GM19023 (cell line): Measurements from ENCODE around the gene SYT9.
"Not testable (repeated sequence)": the region's sequence is repeated elsewhere in the genome, so short reads cannot be mapped to it uniquely, and the experiment has no call there.

Experiments
- ATAC-seq: cut with Tn5 transposase; IDR thresholded peaks from one replicate; pipeline ENCODE4 v1.9.1; 2021; ENCODE audit warnings: mild to moderate bottlenecking, moderate library complexity; ENCODE audit not compliant: unreplicated experiment

SYT9 gene

GRCh38 chr11:7335442-7335841 is 83.7 kb downstream of the SYT9 start:
- not testable (repeated sequence) for ATAC-seq

GRCh38 chr11:7341551-7341950 is 89.8 kb downstream of the SYT9 start:
- no peak for ATAC-seq

DNA sequence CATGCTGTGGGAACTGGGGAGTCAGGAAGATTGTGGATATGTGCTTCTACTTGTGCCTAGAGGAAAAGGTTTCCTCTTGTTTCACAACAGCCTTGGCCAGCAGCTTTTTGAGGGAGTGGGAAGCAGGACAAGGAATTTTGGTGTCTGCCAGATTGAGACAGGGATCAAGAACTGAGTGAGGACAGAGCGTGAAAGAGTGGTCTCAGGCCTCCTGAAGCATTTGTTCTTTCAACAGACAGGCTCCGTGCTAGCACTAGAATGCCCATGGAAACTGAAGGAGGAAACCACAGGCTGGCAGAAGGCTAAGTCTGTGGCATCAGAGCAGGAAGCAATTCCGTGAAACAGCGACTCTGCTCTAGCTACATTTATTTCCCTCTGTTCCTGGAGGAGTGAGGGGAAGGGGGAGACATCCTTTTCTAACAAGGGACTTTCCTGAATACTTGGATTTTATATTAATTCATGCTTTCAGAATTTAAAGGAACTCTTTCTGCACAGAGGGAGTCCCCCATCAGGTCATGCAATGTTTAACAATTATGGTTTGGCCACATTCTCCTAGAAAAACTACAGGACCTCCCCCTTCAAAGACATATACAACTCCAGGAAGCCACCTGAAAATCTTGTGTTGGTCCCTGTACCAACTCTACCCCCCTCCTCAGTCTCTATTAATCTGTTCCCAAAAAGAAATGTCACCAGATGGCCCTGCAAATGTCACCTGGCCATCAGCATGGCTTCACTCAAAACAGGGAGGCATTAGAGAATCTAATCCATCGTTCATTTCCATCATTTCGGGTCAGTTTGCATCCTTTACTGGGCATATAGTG is 96.1 kb downstream of the SYT9 start:
- no peak for ATAC-seq

DNA sequence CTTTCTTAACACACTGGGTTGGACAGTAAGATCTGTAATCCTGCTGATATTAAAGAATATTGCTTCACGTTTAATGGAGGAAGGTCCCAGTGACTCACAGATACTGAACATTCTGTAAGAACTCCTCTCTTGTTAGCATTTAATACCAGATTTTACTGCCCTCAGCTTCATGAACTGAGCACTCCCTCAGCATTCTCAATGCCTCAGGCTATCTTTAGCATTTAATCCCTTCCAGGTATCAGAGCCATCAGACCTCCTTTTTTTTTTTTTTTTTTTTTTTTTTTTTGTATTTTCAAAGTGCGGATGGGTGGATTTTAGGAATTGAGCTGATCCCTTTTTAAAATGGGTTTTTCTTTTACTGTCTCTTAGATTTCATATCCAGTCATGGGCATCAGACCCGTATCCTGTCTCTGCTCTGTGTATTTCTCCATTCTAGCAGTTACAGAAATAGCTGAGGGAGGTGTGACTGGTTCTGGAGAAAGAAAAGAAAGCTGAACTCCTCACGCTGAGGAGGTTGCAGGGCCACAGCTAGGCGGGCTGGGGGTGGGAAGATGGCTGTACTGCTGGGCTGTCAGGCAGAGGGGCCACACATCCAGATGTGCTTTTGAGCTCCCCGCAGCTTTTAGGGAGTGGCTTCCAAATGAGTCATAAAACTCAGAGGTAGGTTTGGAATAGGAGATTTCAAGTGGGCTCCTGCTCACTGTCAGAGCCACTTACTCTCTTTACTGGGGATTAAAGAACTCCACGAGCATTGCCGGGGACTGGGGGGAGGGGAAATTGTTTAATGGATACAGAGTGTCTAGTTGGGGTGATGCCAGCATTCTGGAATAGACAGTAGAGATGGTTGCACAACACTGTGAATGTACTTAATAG is 97.0 kb downstream of the SYT9 start:
- no peak for ATAC-seq

DNA sequence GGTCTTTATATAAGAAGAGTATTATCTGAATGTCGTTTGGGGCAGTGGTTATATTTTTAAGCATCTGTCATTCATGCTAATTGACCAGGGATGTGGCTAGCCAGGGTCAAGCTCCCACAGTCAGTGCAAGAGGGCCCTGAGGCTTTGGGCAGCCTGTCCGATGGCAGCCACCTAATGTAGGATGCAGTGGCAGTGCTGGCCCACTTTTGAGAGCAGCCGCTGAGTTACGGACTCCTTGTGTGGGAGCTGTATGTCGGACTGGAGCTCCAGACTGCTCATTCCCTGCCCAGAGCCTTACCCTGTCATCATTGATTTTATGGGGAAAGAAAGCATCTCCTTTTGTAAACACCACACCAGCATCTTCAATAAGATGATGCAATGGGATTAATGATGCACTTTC is 99.5 kb downstream of the SYT9 start:
- no peak for ATAC-seq

DNA sequence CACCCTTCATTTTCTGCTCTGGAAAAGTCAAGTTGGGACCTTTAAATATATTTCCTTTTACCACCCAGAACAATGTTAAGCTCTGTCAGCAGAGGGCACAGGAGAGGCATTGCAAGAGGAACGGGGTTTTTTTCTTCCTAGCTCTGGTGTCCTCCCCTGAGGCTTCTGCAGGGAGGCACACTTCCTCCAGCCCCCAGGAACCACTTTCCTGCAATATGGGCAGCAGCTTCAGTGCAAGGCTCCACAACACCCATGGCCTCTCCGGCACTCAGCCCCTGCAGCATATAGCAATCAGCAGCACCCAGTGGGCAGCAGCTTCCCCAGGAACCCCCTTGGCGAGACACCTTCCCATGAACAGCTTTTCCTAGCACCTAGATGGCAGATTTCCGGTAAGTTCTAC is 101.4 kb downstream of the SYT9 start:
- no peak for ATAC-seq

DNA sequence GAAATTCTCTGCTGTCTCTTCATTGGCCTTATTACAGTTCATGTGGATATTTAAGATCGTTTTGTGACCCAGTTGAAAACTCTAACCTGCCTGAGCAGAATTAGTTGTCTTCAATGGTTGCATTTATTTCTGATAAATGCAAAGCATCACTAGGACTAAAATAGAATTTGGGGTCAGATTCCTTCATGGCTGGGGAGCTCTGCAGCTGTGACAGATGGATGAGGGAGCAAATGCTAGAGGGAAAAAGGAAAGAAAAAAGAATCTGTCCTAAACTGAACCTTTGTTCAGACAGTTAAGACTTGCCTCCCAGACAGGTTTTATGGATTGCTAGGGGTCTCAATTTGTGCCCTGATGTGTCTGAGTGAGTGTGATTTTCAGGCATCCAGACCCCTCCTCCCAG is 113.0 kb downstream of the SYT9 start:
- no peak for ATAC-seq

- ATAC-seq: no peak
These were observed 116.1 kb downstream of the SYT9 start for GRCh38 chr11:7367803-7368202.

GRCh38 chr11:7376386-7376785 is 124.7 kb downstream of the SYT9 start:
- no peak for ATAC-seq

DNA sequence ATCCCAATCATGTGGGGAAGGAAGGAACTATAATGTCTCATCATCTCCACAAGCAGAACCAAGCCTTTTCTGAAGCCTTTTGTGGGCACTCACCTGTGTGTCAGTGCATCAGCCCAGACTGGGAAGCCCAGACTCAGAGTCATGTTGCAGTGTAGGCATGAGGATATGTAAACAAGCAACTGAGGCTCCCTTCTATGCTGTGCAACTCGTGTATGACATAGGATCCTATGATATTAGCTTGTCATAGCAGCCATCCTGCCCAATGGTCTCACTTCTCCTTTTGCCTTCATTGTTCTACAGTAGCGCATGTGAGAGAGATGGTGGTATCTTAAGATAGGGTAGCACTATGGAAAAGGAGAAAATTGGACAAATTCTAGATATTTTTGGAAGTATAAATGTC is 130.2 kb downstream of the SYT9 start:
- ATAC-seq: no peak

DNA sequence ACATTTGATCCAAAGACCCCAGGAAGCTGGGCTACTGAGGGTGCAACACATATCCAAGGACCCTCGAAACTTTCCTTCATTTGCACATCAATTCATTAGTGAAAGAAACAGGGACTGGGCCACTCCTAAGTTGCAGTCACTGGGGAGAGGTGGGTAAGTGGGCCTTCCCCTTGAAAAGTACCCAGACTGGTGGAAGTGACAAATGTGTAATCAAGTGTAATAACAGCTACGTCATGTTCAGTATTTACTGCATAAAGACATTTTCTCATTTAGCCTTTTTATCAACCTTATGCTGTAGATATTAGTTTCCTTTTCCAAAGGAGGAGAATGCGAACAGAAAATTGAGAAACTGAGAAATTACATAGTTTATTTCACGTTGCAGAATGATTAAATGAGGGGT is 131.7 kb downstream of the SYT9 start:
- ATAC-seq: no peak

- ATAC-seq: no peak
These were observed 133.0 kb downstream of the SYT9 start for GRCh38 chr11:7384691-7385090.

- no peak for ATAC-seq
These were observed 133.8 kb downstream of the SYT9 start for GRCh38 chr11:7385532-7385931.

- ATAC-seq: no peak
These were observed 162.5 kb downstream of the SYT9 start for GRCh38 chr11:7413961-7414915.

GRCh38 chr11:7414973-7415817 is 163.5 kb downstream of the SYT9 start:
- ATAC-seq: no peak

- ATAC-seq: no peak
These were observed 164.4 kb downstream of the SYT9 start for GRCh38 chr11:7416080-7416479.

GRCh38 chr11:7417328-7417727 is 165.6 kb downstream of the SYT9 start:
- no peak for ATAC-seq

DNA sequence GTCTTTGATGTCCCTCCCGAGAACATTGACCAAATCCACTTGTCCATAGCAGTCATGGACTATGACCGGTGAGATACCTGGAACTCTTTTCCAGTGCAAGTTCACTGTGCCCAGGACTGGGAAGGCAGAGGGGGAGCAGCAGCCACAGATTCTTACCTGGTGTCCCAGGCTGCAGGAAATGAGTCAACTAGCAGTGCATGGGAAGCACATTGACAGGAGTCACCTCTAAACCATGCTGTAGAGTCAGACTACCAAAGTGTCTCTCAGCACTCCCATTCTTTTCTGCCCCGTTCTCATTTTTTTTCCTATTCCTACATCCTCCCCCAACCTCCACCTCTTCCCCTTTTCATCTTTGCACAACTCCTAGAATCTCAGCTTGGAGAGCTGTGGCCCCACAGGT is 166.4 kb downstream of the SYT9 start:
- ATAC-seq: no peak

DNA sequence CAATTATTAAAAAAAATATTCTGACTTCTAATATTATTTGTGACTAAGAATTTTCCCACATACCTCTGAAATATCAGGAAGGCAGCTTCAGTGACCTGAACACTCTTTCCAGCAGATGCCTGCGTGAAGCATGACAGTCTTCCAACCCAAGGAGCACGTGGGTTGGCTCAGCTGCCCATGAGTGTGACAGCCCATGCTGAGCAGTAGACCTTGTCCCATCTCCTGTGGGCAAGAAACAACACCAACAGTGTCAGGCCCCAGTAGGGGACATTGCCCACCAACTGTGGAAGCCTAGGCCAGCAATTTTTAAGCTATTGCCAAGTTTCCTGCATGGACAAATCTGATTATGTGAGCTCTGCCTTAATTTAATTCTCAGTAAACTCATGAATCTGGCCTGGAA is 167.2 kb downstream of the SYT9 start:
- ATAC-seq: no peak

GRCh38 chr11:7421136-7421535 is 169.4 kb downstream of the SYT9 start:
- no peak for ATAC-seq
